DOHH2 (cell line): ENCODE results near the gene NEURL1B.

Experiments used
- H3F3A ChIP-seq: fragments of 200-600 bp; sonication (generic), shearing (Covaris generic); 2 replicates; pipeline ENCODE4 v1.6.0; 2016; ENCODE audit warnings: antibody characterized with exemption, mild to moderate bottlenecking; ENCODE audit not compliant: control insufficient read depth, insufficient read depth
- H3K27ac ChIP-seq: fragments of 200-600 bp; sonication (generic); 2 replicates; pipeline ENCODE4 v1.5.1; 2014; ENCODE audit warnings: low read depth, mild to moderate bottlenecking, low read length, moderate library complexity
- H3K27me3 ChIP-seq: fragments of 200-600 bp; sonication (generic); 2 replicates; pipeline ENCODE4 v1.6.1; 2014; ENCODE audit warnings: mild to moderate bottlenecking, low read length, mixed read lengths; ENCODE audit not compliant: control insufficient read depth
- H3K36me3 ChIP-seq: fragments of 200-600 bp; sonication (generic); 2 replicates; pipeline ENCODE4 v1.6.1; 2014; ENCODE audit warnings: mild to moderate bottlenecking, low read length, moderate library complexity, mixed read lengths; ENCODE audit not compliant: control insufficient read depth
- H3K4me1 ChIP-seq: fragments of 200-600 bp; sonication (generic); 2 replicates; pipeline ENCODE4 v1.6.1; 2014; ENCODE audit warnings: mild to moderate bottlenecking, low read length, mixed read lengths; ENCODE audit not compliant: control insufficient read depth
- H3K4me2 ChIP-seq: fragments of 200-600 bp; sonication (generic); 2 replicates; pipeline ENCODE4 v1.6.0; 2014; ENCODE audit warnings: mild to moderate bottlenecking, low read length, moderate library complexity
- H3K4me3 ChIP-seq: fragments of 200-600 bp; sonication (generic); 2 replicates; pipeline ENCODE4 v1.5.1; 2014; ENCODE audit warnings: mild to moderate bottlenecking, low read length, mixed read lengths
- H3K79me2 ChIP-seq: fragments of 200-600 bp; sonication (generic); 2 replicates; pipeline ENCODE4 v1.6.1; 2014; ENCODE audit warnings: mild to moderate bottlenecking, low read length, mixed read lengths; ENCODE audit not compliant: control insufficient read depth
- H3K9me2 ChIP-seq: fragments of 200-600 bp; sonication (generic); replicated peaks from 2 replicates; pipeline ENCODE4 v1.6.1; 2014; ENCODE audit warnings: mild to moderate bottlenecking, low read length, mixed read lengths; ENCODE audit not compliant: control insufficient read depth
- H3K9me3 ChIP-seq: fragments of 200-600 bp; sonication (generic); 2 replicates; pipeline ENCODE4 v1.6.1; 2014; ENCODE audit warnings: antibody characterized with exemption, low read length, mixed read lengths; ENCODE audit not compliant: control insufficient read depth, insufficient read depth
- H4K20me1 ChIP-seq: fragments of 200-600 bp; sonication (generic); 2 replicates; pipeline ENCODE4 v1.6.0; 2014; ENCODE audit warnings: low read depth, mild to moderate bottlenecking, antibody characterized with exemption, low read length, moderate library complexity; ENCODE audit not compliant: control insufficient read depth, insufficient read depth
- EZH2phosphoT487 ChIP-seq: fragments of 200-600 bp; sonication (generic); IDR thresholded peaks from 2 replicates; pipeline ENCODE4 v1.6.1; 2017; ENCODE audit warnings: borderline replicate concordance, mild to moderate bottlenecking, antibody characterized with exemption, low read length, moderate library complexity, mixed read lengths
- TF ChIP-seq, protein P1 (sequence below): fragments of 200-600 bp; sonication (generic); IDR thresholded peaks from one replicate; pipeline ENCODE4 v1.5.1; 2014; ENCODE audit warnings: antibody characterized with exemption, mild to moderate bottlenecking, low read depth, low read length; ENCODE audit not compliant: poor library complexity, severe bottlenecking

Gene NEURL1B

DNA sequence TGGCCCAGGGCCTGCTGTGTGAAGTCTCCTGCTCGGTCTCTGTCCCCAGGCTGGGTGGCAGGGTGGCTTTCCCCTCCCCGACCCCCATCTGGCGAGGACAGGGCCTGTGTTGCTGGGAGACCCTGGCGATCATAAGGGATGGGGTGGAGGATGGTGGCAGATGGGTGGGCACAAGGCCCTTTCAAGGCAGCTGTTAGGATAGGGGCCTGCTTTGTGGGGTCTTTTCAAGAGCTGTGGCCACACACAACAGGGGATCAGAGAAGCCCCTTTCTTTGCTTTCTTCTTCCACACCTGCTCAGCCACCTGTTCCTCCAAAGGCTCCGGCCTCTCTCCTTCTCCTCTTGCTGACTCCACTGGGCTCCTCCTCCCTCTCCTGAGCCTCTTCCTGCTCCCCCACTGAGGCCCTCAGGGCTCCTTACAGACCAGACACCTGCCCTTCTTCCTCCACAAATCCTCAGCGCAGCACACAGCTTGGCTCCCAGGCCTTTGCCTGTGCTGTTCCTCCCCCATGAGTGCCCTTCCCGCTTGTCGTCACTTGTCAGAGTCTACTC is 15.0 kb upstream of the NEURL1B start:
- Histone ChIP-seq H3K27ac (no peak overlapping the region), H3K9me3 (no peaks in the 10 kb centered on the region), H3K36me3 (no peaks in the 10 kb centered on the region), H3F3A (no peaks in the 10 kb centered on the region), H3K79me2 (no peaks in the 10 kb centered on the region), H4K20me1 (no peaks in the 10 kb centered on the region), H3K27me3 (peaks cover 11% of the 10 kb centered on the region), H3K4me1 (no peaks in the 10 kb centered on the region), H3K9me2 (no peaks in the 10 kb centered on the region), H3K4me2 (no peak overlapping the region), H3K4me3 (no peak overlapping the region)
- no peak for TF ChIP-seq EZH2phosphoT487
- TF ChIP-seq, protein P1, sequence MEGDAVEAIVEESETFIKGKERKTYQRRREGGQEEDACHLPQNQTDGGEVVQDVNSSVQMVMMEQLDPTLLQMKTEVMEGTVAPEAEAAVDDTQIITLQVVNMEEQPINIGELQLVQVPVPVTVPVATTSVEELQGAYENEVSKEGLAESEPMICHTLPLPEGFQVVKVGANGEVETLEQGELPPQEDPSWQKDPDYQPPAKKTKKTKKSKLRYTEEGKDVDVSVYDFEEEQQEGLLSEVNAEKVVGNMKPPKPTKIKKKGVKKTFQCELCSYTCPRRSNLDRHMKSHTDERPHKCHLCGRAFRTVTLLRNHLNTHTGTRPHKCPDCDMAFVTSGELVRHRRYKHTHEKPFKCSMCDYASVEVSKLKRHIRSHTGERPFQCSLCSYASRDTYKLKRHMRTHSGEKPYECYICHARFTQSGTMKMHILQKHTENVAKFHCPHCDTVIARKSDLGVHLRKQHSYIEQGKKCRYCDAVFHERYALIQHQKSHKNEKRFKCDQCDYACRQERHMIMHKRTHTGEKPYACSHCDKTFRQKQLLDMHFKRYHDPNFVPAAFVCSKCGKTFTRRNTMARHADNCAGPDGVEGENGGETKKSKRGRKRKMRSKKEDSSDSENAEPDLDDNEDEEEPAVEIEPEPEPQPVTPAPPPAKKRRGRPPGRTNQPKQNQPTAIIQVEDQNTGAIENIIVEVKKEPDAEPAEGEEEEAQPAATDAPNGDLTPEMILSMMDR, result no peak

GRCh38 chr5:172630082-172630481 is 11.0 kb upstream of the NEURL1B start:
- no peaks in the 10 kb centered on the region for H3F3A ChIP-seq
- H3K27me3 ChIP-seq, result peaks cover 15% of the 10 kb centered on the region
- H3K27ac ChIP-seq, result no peak overlapping the region
- no peaks in the 10 kb centered on the region for H4K20me1 ChIP-seq
- no peaks in the 10 kb centered on the region for H3K79me2 ChIP-seq
- no peak for TF ChIP-seq EZH2phosphoT487
- TF ChIP-seq, protein P1, result no peak
- H3K4me2 ChIP-seq, result no peak overlapping the region
- H3K9me2 ChIP-seq, result no peaks in the 10 kb centered on the region
- H3K4me1 ChIP-seq, result no peaks in the 10 kb centered on the region
- H3K9me3 ChIP-seq, result no peaks in the 10 kb centered on the region
- no peaks in the 10 kb centered on the region for H3K36me3 ChIP-seq
- no peak overlapping the region for H3K4me3 ChIP-seq

- Histone ChIP-seq H3K27me3 (peaks cover 15% of the 10 kb centered on the region), H3K9me2 (no peaks in the 10 kb centered on the region), H3K79me2 (no peaks in the 10 kb centered on the region), H3K36me3 (no peaks in the 10 kb centered on the region), H3F3A (no peaks in the 10 kb centered on the region), H3K4me1 (no peaks in the 10 kb centered on the region), H4K20me1 (no peaks in the 10 kb centered on the region), H3K4me2 (no peak overlapping the region), H3K27ac (no peak overlapping the region), H3K9me3 (no peaks in the 10 kb centered on the region), H3K4me3 (no peak overlapping the region)
- TF ChIP-seq EZH2phosphoT487, result no peak
- TF ChIP-seq, protein P1, result no peak
These were observed 10.6 kb upstream of the NEURL1B start for GRCh38 chr5:172630482-172630881.
